ENCODE data around the gene CRYBG1.

DNA sequence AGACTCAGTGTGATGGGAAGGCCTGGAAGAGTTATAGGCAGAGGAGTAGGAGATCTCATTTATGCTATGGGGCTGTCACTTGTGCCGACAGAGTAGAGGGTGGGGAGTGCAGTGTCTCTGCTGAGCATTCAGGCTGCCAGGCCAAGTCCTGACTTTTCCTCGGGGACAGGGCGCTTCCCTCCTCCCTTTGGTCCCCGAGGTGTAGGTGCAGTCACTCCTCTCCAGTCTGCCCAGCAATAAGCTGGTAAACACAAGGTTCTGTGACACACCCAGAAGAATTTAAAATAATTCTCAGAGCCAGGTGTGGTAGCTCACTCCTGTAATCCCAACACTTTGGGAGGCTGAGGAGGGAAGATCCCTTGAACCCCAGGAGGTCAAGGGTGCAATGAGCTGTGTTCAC, 109.4 kb downstream of the CRYBG1 start:
- TF ChIP-seq, protein P1, sequence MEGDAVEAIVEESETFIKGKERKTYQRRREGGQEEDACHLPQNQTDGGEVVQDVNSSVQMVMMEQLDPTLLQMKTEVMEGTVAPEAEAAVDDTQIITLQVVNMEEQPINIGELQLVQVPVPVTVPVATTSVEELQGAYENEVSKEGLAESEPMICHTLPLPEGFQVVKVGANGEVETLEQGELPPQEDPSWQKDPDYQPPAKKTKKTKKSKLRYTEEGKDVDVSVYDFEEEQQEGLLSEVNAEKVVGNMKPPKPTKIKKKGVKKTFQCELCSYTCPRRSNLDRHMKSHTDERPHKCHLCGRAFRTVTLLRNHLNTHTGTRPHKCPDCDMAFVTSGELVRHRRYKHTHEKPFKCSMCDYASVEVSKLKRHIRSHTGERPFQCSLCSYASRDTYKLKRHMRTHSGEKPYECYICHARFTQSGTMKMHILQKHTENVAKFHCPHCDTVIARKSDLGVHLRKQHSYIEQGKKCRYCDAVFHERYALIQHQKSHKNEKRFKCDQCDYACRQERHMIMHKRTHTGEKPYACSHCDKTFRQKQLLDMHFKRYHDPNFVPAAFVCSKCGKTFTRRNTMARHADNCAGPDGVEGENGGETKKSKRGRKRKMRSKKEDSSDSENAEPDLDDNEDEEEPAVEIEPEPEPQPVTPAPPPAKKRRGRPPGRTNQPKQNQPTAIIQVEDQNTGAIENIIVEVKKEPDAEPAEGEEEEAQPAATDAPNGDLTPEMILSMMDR (IDR thresholded peaks at IDR 0.05; ENCODE audit: low read length): no peak
- no peak for TF ChIP-seq EZH2 (optimal IDR thresholded peaks at IDR 0.05; ENCODE audit: low read depth, low read length)
